ENCODE results near the gene VSTM1.
A peak's percentile ranks its signal among the peaks of the same experiment; 100 is the strongest.

Gene VSTM1

GRCh38 chr19:54011507-54012211 lies 52.0 kb downstream of the VSTM1 start:
- no peak for DNase-seq (ENCODE audit: low spot score)

- DNase-seq (ENCODE audit: low spot score) = no peak
Observed at GRCh38 chr19:54010474-54010873, 53.2 kb downstream of the VSTM1 start.

- DNase-seq (ENCODE audit: low spot score) = no peak
Observed at GRCh38 chr19:54009440-54009839, 54.3 kb downstream of the VSTM1 start.

- no peak for DNase-seq (ENCODE audit: low spot score)
Observed at GRCh38 chr19:54002495-54003315, 61.0 kb downstream of the VSTM1 start.

- DNase-seq (ENCODE audit: low spot score) = no peak
Observed at GRCh38 chr19:54001496-54001895, 62.2 kb downstream of the VSTM1 start.

GRCh38 chr19:53999694-54000093 lies 64.0 kb downstream of the VSTM1 start:
- no peak for DNase-seq (ENCODE audit: low spot score)

DNA sequence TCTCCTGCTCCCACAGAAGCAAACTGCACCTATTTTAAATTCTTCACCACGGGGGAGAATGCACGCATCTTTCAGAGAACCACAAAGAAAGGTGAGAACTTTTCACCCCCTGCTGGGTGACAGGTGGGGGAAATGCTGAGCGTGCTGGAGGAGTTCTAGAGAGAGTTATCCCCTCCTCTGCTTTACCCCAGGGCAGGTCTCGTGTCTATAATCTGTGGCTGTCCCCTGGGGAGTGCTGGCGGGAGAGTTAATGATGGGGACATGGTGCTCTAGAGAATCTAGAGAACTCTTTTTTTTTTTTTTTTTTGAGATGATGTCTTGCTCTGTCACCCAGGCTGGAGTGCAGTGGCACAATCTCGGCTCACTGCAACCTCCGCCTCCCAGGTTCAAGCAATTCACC lies 65.5 kb downstream of the VSTM1 start:
- DNase-seq (ENCODE audit: low spot score) = no peak

DNA sequence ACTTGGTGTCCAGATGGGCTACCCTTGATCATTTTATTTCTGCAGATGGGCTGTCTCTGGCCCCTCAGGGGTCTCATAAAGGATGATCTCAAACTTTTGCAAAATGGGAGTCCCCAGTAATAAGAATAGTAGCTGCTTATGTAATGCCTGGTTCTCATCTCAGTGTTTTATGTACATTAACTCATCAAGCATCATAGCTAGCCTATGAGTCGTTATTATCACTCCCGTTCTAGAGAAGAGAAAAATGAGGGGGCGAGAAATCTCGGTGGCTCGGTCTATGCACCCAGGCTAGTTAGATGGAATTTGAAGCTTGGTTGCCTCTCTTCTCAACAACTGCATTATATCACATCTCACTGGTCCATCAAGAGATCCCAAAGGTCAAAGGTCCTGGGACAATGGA lies 68.9 kb downstream of the VSTM1 start:
- DNase-seq (ENCODE audit: low spot score) = no peak

DNA sequence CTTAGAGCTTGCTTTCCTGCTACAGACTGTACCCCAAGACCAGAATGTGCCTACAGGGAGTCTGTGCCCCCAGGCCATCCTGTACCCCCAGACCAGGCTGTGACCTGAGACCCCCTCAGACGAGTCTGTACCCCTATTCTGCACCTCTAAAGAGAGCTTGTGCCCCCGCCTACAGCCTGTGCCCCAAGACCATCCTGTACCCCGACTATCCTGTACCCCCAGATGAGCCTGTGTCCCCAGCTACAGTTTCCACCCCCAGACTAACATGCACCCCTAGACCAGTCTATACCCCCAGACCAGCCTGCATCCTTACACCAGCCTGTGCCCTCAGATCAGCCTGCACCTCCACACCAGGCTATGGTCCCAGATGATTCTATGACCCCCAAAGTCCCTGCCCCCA lies 70.2 kb downstream of the VSTM1 start:
- DNase-seq (ENCODE audit: low spot score) = no peak

- DNase-seq (ENCODE audit: low spot score) = no peak
Observed at GRCh38 chr19:53992815-53993214, 70.9 kb downstream of the VSTM1 start.

GRCh38 chr19:53992211-53992610 lies 71.5 kb downstream of the VSTM1 start:
- no peak for DNase-seq (ENCODE audit: low spot score)

GRCh38 chr19:53991224-53992113 lies 72.2 kb downstream of the VSTM1 start, which contains the start of gene CACNG6:
Gene CACNG6, plus strand, starts transcription at chr19:53991637. Its CDS starts 1,241 bp downstream, at chr19:53992878.
- peak; percentile 63 for DNase-seq (ENCODE audit: low spot score)
